OCI-LY7 (cell line): ENCODE results near the gene LDLRAP1. TPM values are rescaled to one million over a fixed set of nuclear protein-coding genes. Genes with fewer than 3 reads are reported as not detected.

ENCODE experiments used
- BruUV-seq: library from RNA; stranded (reverse); fragments of 400-500 nt; replicated peaks from 2 replicates; lab custom pipeline; 2021; lab: Mats Ljungman, UMichigan
- CTCF ChIA-PET: fragments of 300-600 bp; sonication (Branson Sonifier 250); formaldehyde crosslinking; loops from one replicate; lab custom pipeline; 2022; ENCODE audit warnings: antibody characterized with exemption; ENCODE audit not compliant: unreplicated experiment; lab: Charles Lee
- POLR2A ChIA-PET: fragments of 300-600 bp; sonication (Branson Sonifier 250); formaldehyde crosslinking; loops from one replicate; lab custom pipeline; 2022; ENCODE audit warnings: antibody characterized with exemption; lab: Charles Lee
- DNase-seq: peaks from one replicate; pipeline ENCODE4 v3.0.0-alpha.2; 2015; ENCODE audit warnings: low spot score
- H2AFZ ChIP-seq: fragments of 200-600 bp; sonication (generic), shearing (Covaris generic); 2 replicates; pipeline ENCODE4 v1.6.1; 2014; ENCODE audit warnings: mild to moderate bottlenecking, antibody characterized with exemption, low read length, moderate library complexity
- H3K27ac ChIP-seq: fragments of 200-600 bp; sonication (generic); 2 replicates; pipeline ENCODE4 v1.5.1; 2014; ENCODE audit warnings: mixed run types, low read depth, mild to moderate bottlenecking, moderate library complexity, low read length, inconsistent platforms; ENCODE audit not compliant: poor library complexity, severe bottlenecking
- H3K36me3 ChIP-seq: fragments of 200-600 bp; sonication (generic); 2 replicates; pipeline ENCODE4 v1.6.1; 2014; ENCODE audit warnings: mild to moderate bottlenecking, antibody characterized with exemption, low read length, moderate library complexity, mixed read lengths; ENCODE audit not compliant: insufficient read depth
- H3K4me1 ChIP-seq: fragments of 200-600 bp; sonication (generic); 2 replicates; pipeline ENCODE4 v1.5.1; 2014; ENCODE audit warnings: mild to moderate bottlenecking, low read length; ENCODE audit not compliant: insufficient read depth, poor library complexity, severe bottlenecking
- H3K4me2 ChIP-seq: fragments of 200-600 bp; sonication (generic); 2 replicates; pipeline ENCODE4 v1.6.1; 2014; ENCODE audit warnings: mild to moderate bottlenecking, low read length
- H3K4me3 ChIP-seq: fragments of 200-600 bp; sonication (generic); 2 replicates; pipeline ENCODE4 v1.5.1; 2014; ENCODE audit warnings: mild to moderate bottlenecking, low read depth, low read length; ENCODE audit not compliant: poor library complexity, severe bottlenecking
- H3K79me2 ChIP-seq: fragments of 200-600 bp; sonication (generic); 2 replicates; pipeline ENCODE4 v1.6.1; 2016; ENCODE audit warnings: low read depth, mild to moderate bottlenecking, low read length, moderate library complexity, mixed read lengths; ENCODE audit not compliant: insufficient read depth
- H3K9me2 ChIP-seq: fragments of 200-600 bp; sonication (generic); 2 replicates; pipeline ENCODE4 v1.6.1; 2016; ENCODE audit warnings: mild to moderate bottlenecking, low read length, mixed read lengths; ENCODE audit not compliant: insufficient read depth
- H3K9me3 ChIP-seq: fragments of 200-600 bp; sonication (generic); 2 replicates; pipeline ENCODE4 v1.6.1; 2014; ENCODE audit warnings: mild to moderate bottlenecking, mixed run types, low read length, mixed read lengths
- H4K20me1 ChIP-seq: fragments of 200-600 bp; sonication (generic); 2 replicates; pipeline ENCODE4 v1.6.1; 2014; ENCODE audit warnings: mild to moderate bottlenecking, antibody characterized with exemption, low read length, moderate library complexity, mixed read lengths; ENCODE audit not compliant: insufficient read depth
- CTCF ChIP-seq: fragments of 200-600 bp; sonication (generic); conservative IDR thresholded peaks from 2 replicates; pipeline ENCODE4 v1.5.1; 2014; ENCODE audit warnings: mild to moderate bottlenecking, antibody characterized with exemption, low read length, moderate library complexity, mixed read lengths
- EZH2phosphoT487 ChIP-seq: fragments of 200-600 bp; sonication (generic); IDR thresholded peaks from 2 replicates; pipeline ENCODE4 v1.6.1; 2018; ENCODE audit warnings: low read depth, borderline replicate concordance, mild to moderate bottlenecking, mixed run types, antibody characterized with exemption, low read length, moderate library complexity, mixed read lengths
- intact Hi-C: fragments of 100-400 bp; cut with micrococcal nuclease; formaldehyde crosslinking; loops from one replicate; pipeline ENCODE4 v1.10.0; 2022; ENCODE audit not compliant: unreplicated experiment
- total RNA-seq, 2 experiments: library from RNA; depleted of rRNA in 1 of 2; stranded (reverse); fragments of >200 nt in 1 of 2; shearing (Covaris generic) in 1 of 2; gene quantifications; 2 replicates each; pipeline ENCODE4 v1.2.3, GENCODE V29; 2014 to 2022

The LDLRAP1 gene
- total RNA-seq, 2 experiments from 2014 or later = 14.9 to 36.2 TPM

GRCh38 chr1:25550683-25551310 lies 7.4 kb downstream of the LDLRAP1 start:
- H3K9me2 ChIP-seq = no peaks in the 10 kb centered on the region
- no peak for TF ChIP-seq EZH2phosphoT487
- no peak for TF ChIP-seq CTCF
- peaks cover 62% of the 10 kb centered on the region for H3K4me1 ChIP-seq
- ChIA-PET CTCF (interaction anchor here (2.0 to 3.3 kb wide), 2 partner anchors 14 to 16 kb away, joined by 5 to 23 read pairs; no protein-coding TSS in a partner anchor), POLR2A (interaction anchor here (0.5 to 7.0 kb wide), 6 partner anchors 10 to 738 kb away, joined by 3 to 51 read pairs (median 4); no protein-coding TSS in a partner anchor)
- peak overlapping the region; percentile 64 for H3K4me2 ChIP-seq
- peak overlapping the region; percentile 90 for H3K27ac ChIP-seq
- no peaks in the 10 kb centered on the region for H4K20me1 ChIP-seq
- no TSS peak for BruUV-seq
- no peak overlapping the region for H2AFZ ChIP-seq
- H3K79me2 ChIP-seq = peaks cover 17% of the 10 kb centered on the region; the same call in 1 of the 2 replicates
- peaks cover 12% of the 10 kb centered on the region for H3K36me3 ChIP-seq
- H3K4me3 ChIP-seq = no peak overlapping the region
- intact Hi-C loops = no loop called here
- no peaks in the 10 kb centered on the region for H3K9me3 ChIP-seq
- no peak for DNase-seq

GRCh38 chr1:25553749-25554429 lies 10.5 kb downstream of the LDLRAP1 start:
- Histone ChIP-seq H3K4me3 (no peak overlapping the region), H3K9me3 (no peaks in the 10 kb centered on the region), H3K79me2 (peaks cover 12% of the 10 kb centered on the region; the same call in 1 of the 2 replicates), H3K9me2 (no peaks in the 10 kb centered on the region), H4K20me1 (no peaks in the 10 kb centered on the region), H3K4me2 (no peak overlapping the region), H3K27ac (no peak overlapping the region), H2AFZ (no peak overlapping the region), H3K4me1 (peaks cover 42% of the 10 kb centered on the region), H3K36me3 (peaks cover 16% of the 10 kb centered on the region)
- ChIA-PET CTCF (interaction anchor here (0.9 to 1.2 kb wide), 2 partner anchors 12 to 33 kb away, joined by 4 to 5 read pairs; no protein-coding TSS in a partner anchor), POLR2A (interaction anchor here (0.7 to 1.4 kb wide), 3 partner anchors 11 to 123 kb away, joined by 3 to 8 read pairs (median 4); partner anchors contain the start of gene LDLRAP1)
- no peak for TF ChIP-seq CTCF
- TF ChIP-seq EZH2phosphoT487 = no peak
- intact Hi-C loops = no loop called here
- no TSS peak for BruUV-seq
- no peak for DNase-seq
